Central memory CD8-positive, alpha-beta T cell (primary cell): ENCODE measurements around the gene NAPEPLD.
"Not testable (repeated sequence)": the region's sequence is repeated elsewhere in the genome, so short reads cannot be mapped to it uniquely, and the experiment has no call there.

Source experiments
- ATAC-seq: fragments of 150-1000 bp; cut with Tn5 transposase; replicated peaks from 2 replicates; pipeline ENCODE4 v1.10.0; 2022; ENCODE audit warnings: mild to moderate bottlenecking, moderate FRiP score, moderate number of reproducible peaks; ENCODE audit not compliant: poor library complexity, severe bottlenecking; ENCODE audit errors: extremely low read depth
- DNase-seq, 2 donors: peaks; one replicate each; pipeline ENCODE4 v3.0.0; 2021; ENCODE audit warnings: low spot score in 2 of 2
- H3K27ac Mint-ChIP-seq: one replicate; pipeline ENCODE4 v1.8.0; 2022; ENCODE audit warnings: low read depth, mild to moderate bottlenecking, moderate library complexity, mixed read lengths
- H3K27me3 Mint-ChIP-seq: one replicate; pipeline ENCODE4 v1.8.0; 2022; ENCODE audit warnings: mixed read lengths
- H3K36me3 Mint-ChIP-seq: one replicate; pipeline ENCODE4 v1.8.0; 2022; ENCODE audit warnings: mild to moderate bottlenecking, moderate library complexity, mixed read lengths; ENCODE audit not compliant: insufficient read depth
- H3K4me1 Mint-ChIP-seq: one replicate; pipeline ENCODE4 v1.8.0; 2022; ENCODE audit warnings: mixed read lengths
- H3K4me3 Mint-ChIP-seq: one replicate; pipeline ENCODE4 v1.8.0; 2022; ENCODE audit warnings: mild to moderate bottlenecking, moderate library complexity, mixed read lengths
- H3K9me3 Mint-ChIP-seq: one replicate; pipeline ENCODE4 v1.8.0; 2022; ENCODE audit warnings: mixed read lengths

The NAPEPLD gene

GRCh38 chr7:103154042-103154441, 5.1 kb upstream of the NAPEPLD start:
- H3K4me3 Mint-ChIP-seq, result no peak overlapping the region

GRCh38 chr7:103152744-103153617, 4.1 kb upstream of the NAPEPLD start:
- Mint-ChIP-seq H3K4me1 (peaks cover 23% of the 10 kb centered on the region), H3K27ac (peak overlapping the region; percentile 33)
- DNase-seq, H3K4me3 Mint-ChIP-seq, H3K9me3 Mint-ChIP-seq, ATAC-seq, H3K27me3 Mint-ChIP-seq, H3K36me3 Mint-ChIP-seq: not testable (repeated sequence)

More at GRCh38 chr7:103154042-103154441, 5.1 kb upstream of the NAPEPLD start:
- Mint-ChIP-seq H3K9me3 (no peaks in the 10 kb centered on the region), H3K27ac (peak overlapping the region; percentile 33), H3K36me3 (peaks cover 5% of the 10 kb centered on the region), H3K27me3 (no peaks in the 10 kb centered on the region), H3K4me1 (peaks cover 23% of the 10 kb centered on the region)
- ATAC-seq (no peak), DNase-seq (no peak)

GRCh38 chr7:103151993-103152676, 3.2 kb upstream of the NAPEPLD start:
- H3K27ac Mint-ChIP-seq, H3K27me3 Mint-ChIP-seq, H3K36me3 Mint-ChIP-seq, H3K4me3 Mint-ChIP-seq, DNase-seq, ATAC-seq, H3K9me3 Mint-ChIP-seq: not testable (repeated sequence)
- H3K4me1 Mint-ChIP-seq, result peaks cover 31% of the 10 kb centered on the region

GRCh38 chr7:103150192-103150591, 1.3 kb upstream of the NAPEPLD start:
- Mint-ChIP-seq H3K9me3 (no peaks in the 10 kb centered on the region), H3K27ac (peak overlapping the region; percentile 90), H3K4me3 (peak overlapping the region; percentile 96), H3K36me3 (no peaks in the 10 kb centered on the region), H3K4me1 (peaks cover 32% of the 10 kb centered on the region), H3K27me3 (no peaks in the 10 kb centered on the region)
- ATAC-seq (no peak), DNase-seq (no peak)

- Mint-ChIP-seq H3K4me1 (peaks cover 32% of the 10 kb centered on the region), H3K4me3 (peak overlapping the region; percentile 96), H3K9me3 (no peaks in the 10 kb centered on the region), H3K27ac (peak overlapping the region; percentile 90), H3K36me3 (no peaks in the 10 kb centered on the region), H3K27me3 (no peaks in the 10 kb centered on the region)
- DNase-seq (no peak), ATAC-seq (no peak)
Measured at GRCh38 chr7:103149808-103150180, 895 bp upstream of the NAPEPLD start.

GRCh38 chr7:103148131-103148993, 537 bp downstream of the NAPEPLD start:
- Mint-ChIP-seq H3K9me3 (no peaks in the 10 kb centered on the region), H3K27ac (peak overlapping the region; percentile 90), H3K4me3 (peak overlapping the region; percentile 96), H3K4me1 (peaks cover 28% of the 10 kb centered on the region), H3K36me3 (no peaks in the 10 kb centered on the region), H3K27me3 (no peaks in the 10 kb centered on the region)
- ATAC-seq (no peak), DNase-seq (no peak)

GRCh38 chr7:103144754-103145153, 4.1 kb downstream of the NAPEPLD start:
- DNase-seq, ATAC-seq, H3K9me3 Mint-ChIP-seq, H3K27me3 Mint-ChIP-seq, H3K36me3 Mint-ChIP-seq, H3K27ac Mint-ChIP-seq, H3K4me3 Mint-ChIP-seq: not testable (repeated sequence)
- H3K4me1 Mint-ChIP-seq, result peaks cover 37% of the 10 kb centered on the region

GRCh38 chr7:103143868-103144267, 5.0 kb downstream of the NAPEPLD start:
- H3K9me3 Mint-ChIP-seq, result no peaks in the 10 kb centered on the region
- no peak for DNase-seq
- H3K36me3 Mint-ChIP-seq, result peaks cover 2% of the 10 kb centered on the region
- no peak for ATAC-seq
- H3K27ac Mint-ChIP-seq, result no peak overlapping the region
- peaks cover 37% of the 10 kb centered on the region for H3K4me1 Mint-ChIP-seq
- no peak overlapping the region for H3K4me3 Mint-ChIP-seq
- H3K27me3 Mint-ChIP-seq, result no peaks in the 10 kb centered on the region

GRCh38 chr7:103142494-103142893, 6.4 kb downstream of the NAPEPLD start:
- peaks cover 2% of the 10 kb centered on the region for H3K36me3 Mint-ChIP-seq
- H3K9me3 Mint-ChIP-seq, result no peaks in the 10 kb centered on the region
- ATAC-seq, result no peak
- H3K4me1 Mint-ChIP-seq, result peaks cover 23% of the 10 kb centered on the region
- DNase-seq, result no peak
- no peak overlapping the region for H3K27ac Mint-ChIP-seq
- no peaks in the 10 kb centered on the region for H3K27me3 Mint-ChIP-seq
- H3K4me3 Mint-ChIP-seq, result no peak overlapping the region

- Mint-ChIP-seq H3K4me1 (peaks cover 17% of the 10 kb centered on the region), H3K9me3 (no peaks in the 10 kb centered on the region), H3K27ac (no peak overlapping the region), H3K27me3 (no peaks in the 10 kb centered on the region), H3K36me3 (peaks cover 2% of the 10 kb centered on the region), H3K4me3 (no peak overlapping the region)
- no peak for DNase-seq
- no peak for ATAC-seq
Measured at GRCh38 chr7:103141753-103142404, 7.0 kb downstream of the NAPEPLD start.

- no peaks in the 10 kb centered on the region for H3K9me3 Mint-ChIP-seq
- peaks cover 11% of the 10 kb centered on the region for H3K4me1 Mint-ChIP-seq
- no peak for DNase-seq
Measured at GRCh38 chr7:103140685-103141084, 8.2 kb downstream of the NAPEPLD start.

GRCh38 chr7:103140061-103140460, 8.8 kb downstream of the NAPEPLD start:
- peaks cover 11% of the 10 kb centered on the region for H3K4me1 Mint-ChIP-seq
- no peak overlapping the region for H3K27ac Mint-ChIP-seq
- ATAC-seq, result no peak
- H3K27me3 Mint-ChIP-seq, result no peaks in the 10 kb centered on the region
- no peak overlapping the region for H3K4me3 Mint-ChIP-seq
- H3K36me3 Mint-ChIP-seq, result peaks cover 2% of the 10 kb centered on the region
- no peaks in the 10 kb centered on the region for H3K9me3 Mint-ChIP-seq
- DNase-seq, result no peak

More at GRCh38 chr7:103140685-103141084, 8.2 kb downstream of the NAPEPLD start:
- no peak for ATAC-seq
- no peaks in the 10 kb centered on the region for H3K27me3 Mint-ChIP-seq
- no peak overlapping the region for H3K27ac Mint-ChIP-seq
- no peak overlapping the region for H3K4me3 Mint-ChIP-seq
- H3K36me3 Mint-ChIP-seq, result peaks cover 2% of the 10 kb centered on the region
